ENCODE results near the gene GID8. TPM values are rescaled to one million over a fixed set of nuclear protein-coding genes. Genes with fewer than 3 reads are reported as not detected.

Gene GID8
- total and polyA plus RNA-seq, 2 donors (not counting 3 experiments of a cell fraction or from before 2014, with no cell fraction given), result 25.3 to 34.6 TPM

DNA sequence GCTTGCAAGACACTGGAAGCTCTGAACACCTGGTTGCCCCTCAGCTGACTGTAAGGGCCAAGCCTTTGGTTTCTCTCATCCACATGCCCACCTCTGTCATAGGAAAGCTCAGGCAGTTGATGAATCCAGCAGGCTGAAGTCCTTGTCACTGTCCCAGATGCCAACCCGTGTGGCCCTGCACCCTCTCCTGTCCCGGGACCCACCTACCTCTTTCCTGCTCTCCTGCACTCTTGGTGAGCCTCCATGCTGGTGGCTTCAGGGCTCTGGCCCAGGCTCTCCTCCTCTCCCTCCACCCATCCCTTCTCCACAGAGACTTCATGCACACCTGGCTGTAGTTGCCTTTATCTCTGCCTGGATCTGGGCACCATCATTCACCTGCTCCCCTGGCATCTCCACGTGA is 4.0 kb upstream of the GID8 start:
- dilution Hi-C loops (cut with MboI; ENCODE audit: extremely low pct_ligation_motif_present, low sequenced_read_pairs) (no loop called here), intact Hi-C loops (cut with micrococcal nuclease) (no loop called here)
- ChIA-PET CTCF (interaction anchor here (1.5 to 2.2 kb wide), 3 partner anchors 13 to 34 kb away, joined by 3 to 9 read pairs (median 5); no protein-coding TSS in a partner anchor), POLR2A (no interaction called here)
- Histone ChIP-seq H3K27ac (ENCODE audit: insufficient read depth, low read depth, low read length) (no peak overlapping the region), H3K4me2 (ENCODE audit: insufficient read depth, low read length) (no peak overlapping the region), H2AFZ (ENCODE audit: low read depth, low read length) (no peak overlapping the region), H3K4me1 (ENCODE audit: control insufficient read depth, extremely low read depth, insufficient read depth, low read length) (peaks cover 4% of the 10 kb centered on the region), H3K9me3 (replicated peaks; ENCODE audit: control insufficient read depth, insufficient read depth, low read length) (no peaks in the 10 kb centered on the region), H3K27me3 (ENCODE audit: control insufficient read depth in 2 of 2, insufficient read depth in 2 of 2, low read length in 2 of 2) (no peaks in the 10 kb centered on the region), H3K9me1 (replicated peaks; ENCODE audit: control insufficient read depth, extremely low read depth, insufficient read depth, low read length) (no peaks in the 10 kb centered on the region), H4K20me1 (replicated peaks; ENCODE audit: control insufficient read depth, extremely low read depth, insufficient read depth, low read length) (no peaks in the 10 kb centered on the region), H3K9ac (replicated peaks; ENCODE audit: extremely low read depth, insufficient read depth, low read length) (no peak overlapping the region), H3K36me3 (ENCODE audit: control insufficient read depth in 2 of 2, extremely low read depth in 1 of 2, insufficient read depth in 2 of 2, low read length in 2 of 2) (peaks cover 2 to 8% of the 10 kb centered on the region in 2 experiments), H3K4me3 (replicated peaks in 1 of 3; ENCODE audit: insufficient read depth in 1 of 3, low read depth in 1 of 3, low read length in 3 of 3) (no peak overlapping the region), H3K79me2 (ENCODE audit: control insufficient read depth, insufficient read depth, low read length) (peaks cover 92% of the 10 kb centered on the region)
- no TSS peak for BruUV-seq (replicated peaks)
- TF ChIP-seq, protein P1, sequence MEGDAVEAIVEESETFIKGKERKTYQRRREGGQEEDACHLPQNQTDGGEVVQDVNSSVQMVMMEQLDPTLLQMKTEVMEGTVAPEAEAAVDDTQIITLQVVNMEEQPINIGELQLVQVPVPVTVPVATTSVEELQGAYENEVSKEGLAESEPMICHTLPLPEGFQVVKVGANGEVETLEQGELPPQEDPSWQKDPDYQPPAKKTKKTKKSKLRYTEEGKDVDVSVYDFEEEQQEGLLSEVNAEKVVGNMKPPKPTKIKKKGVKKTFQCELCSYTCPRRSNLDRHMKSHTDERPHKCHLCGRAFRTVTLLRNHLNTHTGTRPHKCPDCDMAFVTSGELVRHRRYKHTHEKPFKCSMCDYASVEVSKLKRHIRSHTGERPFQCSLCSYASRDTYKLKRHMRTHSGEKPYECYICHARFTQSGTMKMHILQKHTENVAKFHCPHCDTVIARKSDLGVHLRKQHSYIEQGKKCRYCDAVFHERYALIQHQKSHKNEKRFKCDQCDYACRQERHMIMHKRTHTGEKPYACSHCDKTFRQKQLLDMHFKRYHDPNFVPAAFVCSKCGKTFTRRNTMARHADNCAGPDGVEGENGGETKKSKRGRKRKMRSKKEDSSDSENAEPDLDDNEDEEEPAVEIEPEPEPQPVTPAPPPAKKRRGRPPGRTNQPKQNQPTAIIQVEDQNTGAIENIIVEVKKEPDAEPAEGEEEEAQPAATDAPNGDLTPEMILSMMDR (IDR thresholded peaks at IDR 0.05; ENCODE audit: extremely low read depth in 1 of 2, insufficient read depth in 1 of 2, low read depth in 1 of 2, low read length in 2 of 2), result no peak
- no peak for TF ChIP-seq POLR2AphosphoS5 (IDR thresholded peaks at IDR 0.05; ENCODE audit: insufficient read depth, low read depth, low read length)
- TF ChIP-seq GATA2 (IDR thresholded peaks at IDR 0.05; ENCODE audit: insufficient read depth, insufficient read length, low read depth, low read length), result no peak
- TF ChIP-seq, protein P2, sequence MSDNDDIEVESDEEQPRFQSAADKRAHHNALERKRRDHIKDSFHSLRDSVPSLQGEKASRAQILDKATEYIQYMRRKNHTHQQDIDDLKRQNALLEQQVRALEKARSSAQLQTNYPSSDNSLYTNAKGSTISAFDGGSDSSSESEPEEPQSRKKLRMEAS (IDR thresholded peaks at IDR 0.05; ENCODE audit: insufficient read depth, insufficient read length), result no peak
- no peak for TF ChIP-seq EZH2 (IDR thresholded peaks at IDR 0.05; ENCODE audit: borderline replicate concordance, low read depth, low read length, severe bottlenecking)
- TF ChIP-seq JUN (IDR thresholded peaks at IDR 0.05; ENCODE audit: borderline replicate concordance, insufficient read depth, insufficient read length, low read depth), result no peak
- no peak for TF ChIP-seq MYC (IDR thresholded peaks at IDR 0.05; ENCODE audit: low read depth, low read length)
- no peak for TF ChIP-seq POLR2A (IDR thresholded peaks at IDR 0.05; ENCODE audit: low read depth, low read length)
- TF ChIP-seq FOS (IDR thresholded peaks at IDR 0.05; ENCODE audit: borderline replicate concordance, insufficient read depth, low read length), result no peak
- no peak for FAIRE-seq
- DNase-seq (ENCODE audit: low read depth, low spot score), result no peak
